ENCODE measurements around the gene DPF3.

The DPF3 gene

DNA sequence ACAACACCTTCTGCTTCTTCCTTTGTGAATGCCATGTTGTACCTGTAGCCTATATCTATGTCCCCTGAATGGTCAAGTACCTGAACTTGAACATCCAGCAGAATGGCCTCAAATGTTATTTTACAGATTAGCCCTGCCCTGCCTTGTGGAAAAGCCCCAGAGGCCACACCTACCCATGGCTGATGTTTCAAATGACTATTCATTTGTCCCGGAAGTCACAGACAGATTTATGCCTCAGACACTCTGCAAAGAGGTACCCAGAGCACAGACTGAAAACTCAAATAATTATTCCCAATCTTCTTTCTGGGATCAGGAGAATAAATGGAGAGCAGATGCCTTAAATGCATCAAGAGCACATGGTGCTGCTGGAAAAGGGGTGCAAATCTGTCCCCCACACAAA, 13.0 kb upstream of the DPF3 start:
- FAIRE-seq (no peak), DNase-seq (ENCODE audit: insufficient read length, low spot score) (no peak)
- TF ChIP-seq POLR2A (IDR thresholded peaks at IDR 0.05; ENCODE audit: low read depth, low read length), result no peak
- no peak for TF ChIP-seq POLR2AphosphoS5 (IDR thresholded peaks at IDR 0.05; ENCODE audit: low read depth, low read length)
- TF ChIP-seq POU2F2 (IDR thresholded peaks at IDR 0.05; ENCODE audit: low read depth, low read length), result no peak
- no peak for TF ChIP-seq TAF1 (IDR thresholded peaks at IDR 0.05; ENCODE audit: low read depth, low read length)
- TF ChIP-seq PAX5 (IDR thresholded peaks at IDR 0.05; ENCODE audit: insufficient read depth, low read length, severe bottlenecking), result no peak
- TF ChIP-seq SPI1 (IDR thresholded peaks at IDR 0.05; ENCODE audit: low read depth, low read length), result no peak

DNA sequence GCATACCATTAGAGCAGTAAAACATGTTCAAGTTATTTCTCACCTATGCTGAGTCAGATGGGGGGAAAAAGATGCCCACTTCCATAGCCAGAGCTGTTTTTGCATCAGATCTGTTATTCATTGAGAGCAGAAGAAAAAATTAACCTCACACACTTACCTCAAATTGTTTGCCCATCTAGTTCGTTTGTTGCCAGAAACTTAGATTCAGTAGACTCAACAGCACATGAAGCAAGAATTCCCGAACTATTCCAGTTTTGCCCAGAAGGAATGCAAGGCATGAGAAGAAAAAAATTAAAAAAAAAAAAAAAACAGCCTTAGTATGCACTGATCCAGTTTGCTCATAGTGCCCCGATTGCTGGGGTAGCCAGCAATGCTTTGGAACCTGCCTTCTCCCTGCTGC, 12.4 kb upstream of the DPF3 start:
- no peak for FAIRE-seq
- DNase-seq (ENCODE audit: insufficient read length, low spot score), result no peak
- TF ChIP-seq PAX5 (IDR thresholded peaks at IDR 0.05; ENCODE audit: insufficient read depth, low read length, severe bottlenecking) (no peak), TAF1 (IDR thresholded peaks at IDR 0.05; ENCODE audit: low read depth, low read length) (no peak), POLR2A (IDR thresholded peaks at IDR 0.05; ENCODE audit: low read depth, low read length) (no peak), POU2F2 (IDR thresholded peaks at IDR 0.05; ENCODE audit: low read depth, low read length) (no peak), SPI1 (IDR thresholded peaks at IDR 0.05; ENCODE audit: low read depth, low read length) (no peak), POLR2AphosphoS5 (IDR thresholded peaks at IDR 0.05; ENCODE audit: low read depth, low read length) (no peak)

DNA sequence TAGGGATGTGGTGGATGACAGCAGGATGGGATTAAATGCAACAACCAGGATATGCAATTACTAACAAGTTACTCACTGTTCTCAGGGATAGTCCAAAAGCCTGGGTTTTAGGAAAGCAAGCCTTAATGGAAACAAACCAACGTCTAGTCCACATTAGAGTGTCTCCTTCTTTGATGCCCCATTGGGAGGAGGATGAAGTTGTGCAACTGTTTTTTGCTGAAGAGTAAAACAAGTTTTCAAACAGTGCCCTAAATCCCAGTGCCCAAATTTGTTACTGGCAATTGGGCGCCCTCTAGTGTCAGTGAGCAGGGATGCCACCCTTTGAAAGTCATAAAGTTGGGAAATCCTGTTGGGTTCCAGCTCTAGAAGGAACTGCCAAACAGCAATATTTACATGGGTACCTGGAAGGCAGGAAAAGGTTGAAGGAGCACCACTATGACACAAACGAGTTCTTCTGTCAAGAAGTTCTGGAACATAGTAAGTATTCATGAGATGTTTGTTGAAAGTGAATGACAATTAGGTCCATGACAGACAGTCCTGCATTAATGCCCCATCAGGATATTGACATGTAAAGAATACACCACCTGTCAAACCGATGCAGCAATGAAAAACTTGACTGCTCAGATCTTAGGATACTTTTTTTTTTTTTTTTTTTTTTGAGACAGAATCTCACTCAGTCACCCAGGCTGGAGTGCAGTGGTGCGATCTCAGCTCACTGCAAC, 11.1 kb upstream of the DPF3 start:
- no peak for TF ChIP-seq TAF1 (IDR thresholded peaks at IDR 0.05; ENCODE audit: low read depth, low read length)
- TF ChIP-seq POLR2A (IDR thresholded peaks at IDR 0.05; ENCODE audit: low read depth, low read length), result no peak
- no peak for TF ChIP-seq PAX5 (IDR thresholded peaks at IDR 0.05; ENCODE audit: insufficient read depth, low read length, severe bottlenecking)
- no peak for TF ChIP-seq SPI1 (IDR thresholded peaks at IDR 0.05; ENCODE audit: low read depth, low read length)
- 0 out of 2 replicates have a peak, but pooled peaks have one; percentile 24 for TF ChIP-seq POU2F2 (IDR thresholded peaks at IDR 0.05; ENCODE audit: low read depth, low read length)
- TF ChIP-seq POLR2AphosphoS5 (IDR thresholded peaks at IDR 0.05; ENCODE audit: low read depth, low read length), result no peak
- DNase-seq (ENCODE audit: insufficient read length, low spot score), result peak; percentile 29
- FAIRE-seq, result peak; percentile 72

DNA sequence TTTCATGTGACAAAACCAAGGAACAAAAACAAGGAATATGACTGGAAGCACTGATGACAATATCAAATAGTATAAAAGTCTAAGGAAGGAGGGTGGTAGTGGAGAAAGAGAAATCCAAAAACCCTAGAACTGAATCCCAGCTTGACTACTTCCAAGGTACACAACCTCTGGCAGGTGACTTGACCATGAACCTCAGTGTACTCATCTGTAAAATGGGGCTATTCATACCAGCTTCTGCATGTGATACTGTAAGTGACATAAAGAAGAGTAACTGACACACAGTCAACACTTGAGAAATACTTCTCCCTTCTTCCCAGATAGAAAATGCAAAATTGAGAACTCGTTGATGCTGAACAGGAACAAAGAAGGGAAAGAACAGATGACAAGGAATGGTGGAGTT, 10.3 kb upstream of the DPF3 start:
- no peak for FAIRE-seq

DNA sequence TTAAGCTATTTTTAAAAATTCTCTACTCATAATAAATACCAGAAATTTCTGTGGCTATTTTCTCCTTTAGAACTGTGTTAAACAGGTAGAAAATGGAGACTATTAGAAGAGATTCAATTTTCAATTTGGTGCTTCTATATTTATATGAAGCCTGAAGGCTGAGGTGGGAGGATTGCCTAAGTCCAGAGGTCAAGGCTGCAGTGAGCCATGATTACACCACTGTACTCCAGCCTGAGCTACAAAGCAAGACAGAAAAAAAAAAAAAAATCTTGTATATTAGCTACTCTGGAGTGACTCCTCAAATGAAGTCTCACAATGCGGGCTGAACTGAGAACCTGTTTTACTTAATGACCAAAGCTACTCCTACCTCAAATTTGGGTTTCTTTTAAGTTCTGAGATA, 9.8 kb upstream of the DPF3 start:
- DNase-seq (ENCODE audit: insufficient read length, low spot score), result no peak
- no peak for FAIRE-seq
- TF ChIP-seq POLR2A (IDR thresholded peaks at IDR 0.05; ENCODE audit: low read depth, low read length) (no peak), SPI1 (IDR thresholded peaks at IDR 0.05; ENCODE audit: low read depth, low read length) (no peak)

More for the DNA sequence above, 10.3 kb upstream of the DPF3 start:
- no peak for TF ChIP-seq SPI1 (IDR thresholded peaks at IDR 0.05; ENCODE audit: low read depth, low read length)
- TF ChIP-seq POLR2AphosphoS5 (IDR thresholded peaks at IDR 0.05; ENCODE audit: low read depth, low read length), result no peak
- TF ChIP-seq POLR2A (IDR thresholded peaks at IDR 0.05; ENCODE audit: low read depth, low read length), result no peak
- TF ChIP-seq POU2F2 (IDR thresholded peaks at IDR 0.05; ENCODE audit: low read depth, low read length), result no peak
- no peak for TF ChIP-seq PAX5 (IDR thresholded peaks at IDR 0.05; ENCODE audit: insufficient read depth, low read length, severe bottlenecking)
- no peak for TF ChIP-seq TAF1 (IDR thresholded peaks at IDR 0.05; ENCODE audit: low read depth, low read length)
- DNase-seq (ENCODE audit: insufficient read length, low spot score), result no peak

DNA sequence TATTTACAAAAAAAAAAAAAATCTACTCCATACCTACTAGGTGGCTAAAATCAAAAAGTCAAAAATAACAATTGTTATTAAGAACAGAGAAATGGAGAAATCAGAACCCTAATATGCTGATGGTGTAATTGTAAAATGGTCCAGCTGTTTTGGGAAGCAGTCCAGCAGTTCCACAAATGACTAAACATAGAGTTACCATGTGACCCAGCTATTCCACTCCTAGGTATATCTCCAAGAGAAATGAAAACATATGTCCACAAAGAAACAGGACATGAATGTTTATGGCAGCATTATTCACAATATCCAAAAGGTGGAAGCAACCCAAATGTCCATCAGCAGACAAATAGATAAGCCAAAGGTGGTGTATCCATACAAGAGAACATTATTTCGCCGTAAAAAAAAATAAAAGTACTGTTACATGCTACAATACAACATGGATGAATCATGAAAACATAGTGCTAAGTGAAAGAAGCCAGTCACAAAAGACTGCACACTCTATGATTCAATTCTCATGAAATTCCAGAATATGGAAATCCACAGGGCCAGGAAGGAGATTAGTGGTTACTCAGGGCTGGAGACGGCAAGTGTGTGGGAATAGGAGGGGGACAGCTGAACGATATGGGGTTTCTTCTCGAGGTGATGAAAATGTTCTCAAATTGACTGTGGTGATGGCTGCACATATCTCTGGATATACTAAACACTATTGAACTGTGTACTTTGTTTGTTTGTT, 9.1 kb upstream of the DPF3 start:
- FAIRE-seq (no peak), DNase-seq (ENCODE audit: insufficient read length, low spot score) (no peak)
- TF ChIP-seq TAF1 (IDR thresholded peaks at IDR 0.05; ENCODE audit: low read depth, low read length), result no peak
- TF ChIP-seq PAX5 (IDR thresholded peaks at IDR 0.05; ENCODE audit: insufficient read depth, low read length, severe bottlenecking), result no peak
- no peak for TF ChIP-seq SPI1 (IDR thresholded peaks at IDR 0.05; ENCODE audit: low read depth, low read length)
- TF ChIP-seq POU2F2 (IDR thresholded peaks at IDR 0.05; ENCODE audit: low read depth, low read length), result no peak
- no peak for TF ChIP-seq POLR2AphosphoS5 (IDR thresholded peaks at IDR 0.05; ENCODE audit: low read depth, low read length)
- no peak for TF ChIP-seq POLR2A (IDR thresholded peaks at IDR 0.05; ENCODE audit: low read depth, low read length)

DNA sequence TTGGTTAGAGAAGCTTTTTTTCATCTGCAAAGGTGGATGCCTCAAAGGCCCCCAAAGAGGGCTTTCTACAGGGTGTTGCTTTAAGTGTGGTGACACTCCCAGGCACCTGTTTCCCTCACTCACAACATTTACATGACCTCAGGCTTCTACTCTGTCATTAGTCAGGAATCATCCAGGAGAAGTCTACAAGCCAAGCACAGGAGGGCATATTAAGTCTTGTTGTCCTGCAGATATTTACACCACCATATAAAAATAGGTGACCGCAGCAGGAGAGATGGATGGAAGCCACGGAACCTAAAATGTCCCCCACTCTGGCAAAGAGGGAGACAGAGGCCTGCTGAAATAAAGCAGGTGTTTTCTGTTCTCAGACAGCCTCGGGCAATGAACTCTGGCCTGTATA, 7.5 kb upstream of the DPF3 start:
- TF ChIP-seq SPI1 (IDR thresholded peaks at IDR 0.05; ENCODE audit: low read depth, low read length), result no peak
- no peak for TF ChIP-seq TAF1 (IDR thresholded peaks at IDR 0.05; ENCODE audit: low read depth, low read length)
- no peak for TF ChIP-seq POLR2A (IDR thresholded peaks at IDR 0.05; ENCODE audit: low read depth, low read length)
- no peak for TF ChIP-seq POLR2AphosphoS5 (IDR thresholded peaks at IDR 0.05; ENCODE audit: low read depth, low read length)
- TF ChIP-seq PAX5 (IDR thresholded peaks at IDR 0.05; ENCODE audit: insufficient read depth, low read length, severe bottlenecking), result no peak
- no peak for TF ChIP-seq POU2F2 (IDR thresholded peaks at IDR 0.05; ENCODE audit: low read depth, low read length)
- no peak for FAIRE-seq
- no peak for DNase-seq (ENCODE audit: insufficient read length, low spot score)

DNA sequence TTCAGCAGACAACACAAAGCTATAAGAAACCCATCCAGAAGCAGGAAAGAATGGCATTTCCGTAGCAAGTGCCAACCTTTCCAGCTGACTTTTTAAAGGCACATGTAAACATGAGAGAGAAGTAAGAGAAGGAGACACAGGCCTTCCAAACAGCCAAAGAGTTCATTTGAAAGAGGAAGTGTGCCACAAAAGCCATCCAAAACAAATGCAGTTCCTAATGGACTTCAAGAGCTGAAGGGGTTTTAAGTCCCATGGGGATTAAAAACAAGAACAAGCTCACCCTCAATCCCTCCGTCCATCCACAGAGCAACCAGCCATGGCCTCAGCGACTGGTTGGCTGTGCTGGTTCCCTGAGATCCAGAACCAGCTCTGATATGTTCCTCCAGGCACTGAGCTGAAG, 4.5 kb upstream of the DPF3 start:
- TF ChIP-seq PAX5 (IDR thresholded peaks at IDR 0.05; ENCODE audit: insufficient read depth, low read length, severe bottlenecking) (no peak), POLR2A (IDR thresholded peaks at IDR 0.05; ENCODE audit: low read depth, low read length) (no peak), SPI1 (IDR thresholded peaks at IDR 0.05; ENCODE audit: low read depth, low read length) (no peak), POU2F2 (IDR thresholded peaks at IDR 0.05; ENCODE audit: low read depth, low read length) (no peak), POLR2AphosphoS5 (IDR thresholded peaks at IDR 0.05; ENCODE audit: low read depth, low read length) (no peak), TAF1 (IDR thresholded peaks at IDR 0.05; ENCODE audit: low read depth, low read length) (no peak)
- DNase-seq (ENCODE audit: insufficient read length, low spot score), result no peak
- FAIRE-seq, result no peak

DNA sequence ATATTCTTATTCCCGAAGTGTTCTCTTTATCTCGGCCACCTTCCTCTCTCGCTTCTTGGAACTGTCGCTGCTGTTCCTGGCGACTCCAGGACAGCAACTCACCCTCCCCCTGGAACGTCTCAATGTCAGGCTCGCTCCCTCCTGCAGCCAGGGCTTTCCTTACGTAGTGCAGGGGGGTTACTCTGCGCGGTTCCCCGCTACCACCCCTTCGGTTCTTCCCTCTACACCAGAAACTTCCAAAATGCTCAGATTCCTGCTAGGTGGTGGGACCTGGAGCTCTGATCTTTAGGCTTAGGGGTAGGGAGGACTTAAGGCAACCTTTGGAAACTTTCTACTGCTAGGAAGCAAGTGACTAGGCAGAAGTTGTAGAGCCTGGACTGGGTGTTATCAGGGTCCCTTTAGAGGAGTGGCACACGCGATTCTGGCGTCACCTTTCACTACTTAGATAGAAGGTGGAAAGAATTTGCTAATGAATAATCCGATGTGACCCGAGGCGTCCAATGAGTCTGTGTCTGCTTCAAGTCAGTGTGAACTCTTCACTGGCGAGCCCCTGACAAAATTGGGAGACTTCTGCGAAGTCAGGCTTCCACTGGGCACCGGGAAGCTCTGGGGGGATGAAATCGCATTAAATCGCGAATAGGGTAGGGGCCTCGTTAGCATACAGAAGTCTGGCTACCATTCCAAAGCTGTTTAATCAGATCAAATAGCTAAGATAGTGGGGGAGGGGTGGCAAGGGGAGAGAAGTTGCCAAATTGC, 900 bp upstream of the DPF3 start:
- no peak for FAIRE-seq
- TF ChIP-seq POLR2AphosphoS5 (IDR thresholded peaks at IDR 0.05; ENCODE audit: low read depth, low read length), result no peak
- no peak for TF ChIP-seq POU2F2 (IDR thresholded peaks at IDR 0.05; ENCODE audit: low read depth, low read length)
- TF ChIP-seq TAF1 (IDR thresholded peaks at IDR 0.05; ENCODE audit: low read depth, low read length), result no peak
- TF ChIP-seq PAX5 (IDR thresholded peaks at IDR 0.05; ENCODE audit: insufficient read depth, low read length, severe bottlenecking), result no peak
- no peak for TF ChIP-seq SPI1 (IDR thresholded peaks at IDR 0.05; ENCODE audit: low read depth, low read length)
- TF ChIP-seq POLR2A (IDR thresholded peaks at IDR 0.05; ENCODE audit: low read depth, low read length), result no peak
- no peak for DNase-seq (ENCODE audit: insufficient read length, low spot score)
